ENCODE data around the gene ZNF790.
"Not testable (repeated sequence)": the region's sequence is repeated elsewhere in the genome, so short reads cannot be mapped to it uniquely, and the experiment has no call there.

Gene ZNF790

DNA sequence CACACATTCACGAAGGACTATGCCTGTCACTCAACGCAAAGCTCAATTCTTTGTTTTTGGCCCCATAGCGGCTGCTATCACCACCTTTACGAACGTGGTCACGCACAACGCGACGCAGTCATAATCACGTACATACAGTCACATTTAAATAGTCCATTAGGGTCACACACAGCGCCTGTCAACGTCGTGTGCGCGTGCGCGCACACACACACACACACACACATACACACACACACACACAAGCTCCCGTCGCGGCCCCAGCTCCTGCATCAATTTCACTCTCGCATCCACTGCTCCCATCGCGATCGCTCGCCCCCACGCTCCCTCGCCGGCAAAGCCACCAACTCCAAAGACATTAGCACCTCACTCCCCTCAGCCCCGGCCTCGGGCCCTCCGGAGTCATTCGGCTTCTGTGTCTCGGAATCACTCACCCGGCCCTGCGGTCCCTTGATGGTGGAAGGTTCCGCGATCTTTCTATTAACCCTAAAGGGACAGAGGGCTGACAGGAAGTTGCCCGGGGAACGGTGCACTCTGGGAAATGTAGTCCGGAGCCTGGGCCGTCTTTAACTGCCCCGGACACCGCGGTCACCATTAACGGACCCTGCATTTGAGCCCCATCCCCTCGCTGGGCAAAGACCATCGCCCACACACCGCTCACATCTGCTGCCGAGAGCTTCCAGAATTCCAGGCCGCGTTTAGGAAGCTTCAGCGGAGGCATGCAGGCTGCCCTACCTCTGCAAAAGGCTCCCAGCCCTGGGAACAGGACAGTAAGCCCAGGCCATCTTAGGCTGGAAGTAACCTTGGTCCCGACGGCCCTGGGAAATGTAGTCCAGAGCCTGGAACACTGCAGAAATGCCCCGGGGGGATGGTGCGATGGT lies at the start of gene ZNF790:
Gene ZNF790 (minus strand): TSS at position 482 of the 878 bp plus-strand sequence. CDS start 12,768 bp downstream, outside the sequence.
- peak; percentile 89 for DNase-seq

DNA sequence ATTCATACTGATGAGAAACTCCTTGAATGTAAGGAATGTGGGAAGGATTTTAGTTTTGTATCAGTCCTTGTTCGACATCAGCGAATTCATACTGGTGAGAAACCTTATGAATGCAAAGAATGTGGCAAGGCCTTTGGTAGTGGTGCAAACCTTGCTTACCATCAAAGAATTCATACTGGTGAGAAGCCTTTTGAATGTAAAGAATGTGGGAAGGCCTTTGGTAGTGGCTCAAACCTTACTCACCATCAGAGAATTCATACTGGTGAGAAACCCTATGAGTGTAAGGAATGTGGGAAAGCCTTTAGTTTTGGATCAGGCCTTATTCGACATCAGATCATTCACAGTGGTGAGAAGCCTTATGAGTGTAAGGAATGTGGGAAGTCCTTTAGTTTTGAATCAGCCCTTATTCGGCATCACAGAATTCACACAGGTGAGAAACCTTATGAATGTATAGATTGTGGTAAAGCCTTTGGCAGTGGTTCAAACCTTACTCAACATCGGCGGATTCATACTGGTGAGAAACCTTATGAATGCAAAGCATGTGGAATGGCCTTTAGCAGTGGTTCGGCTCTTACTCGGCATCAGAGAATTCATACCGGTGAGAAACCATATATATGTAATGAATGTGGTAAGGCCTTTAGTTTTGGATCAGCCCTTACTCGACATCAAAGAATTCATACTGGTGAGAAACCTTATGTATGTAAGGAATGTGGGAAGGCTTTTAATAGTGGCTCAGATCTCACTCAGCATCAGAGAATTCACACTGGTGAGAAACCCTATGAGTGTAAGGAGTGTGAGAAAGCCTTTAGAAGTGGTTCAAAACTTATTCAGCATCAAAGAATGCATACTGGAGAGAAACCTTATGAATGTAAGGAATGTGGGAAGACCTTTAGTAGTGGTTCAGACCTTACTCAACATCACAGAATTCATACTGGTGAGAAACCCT lies 39.1 kb upstream of the ZNF790 start:
- DNase-seq: no peak

DNA sequence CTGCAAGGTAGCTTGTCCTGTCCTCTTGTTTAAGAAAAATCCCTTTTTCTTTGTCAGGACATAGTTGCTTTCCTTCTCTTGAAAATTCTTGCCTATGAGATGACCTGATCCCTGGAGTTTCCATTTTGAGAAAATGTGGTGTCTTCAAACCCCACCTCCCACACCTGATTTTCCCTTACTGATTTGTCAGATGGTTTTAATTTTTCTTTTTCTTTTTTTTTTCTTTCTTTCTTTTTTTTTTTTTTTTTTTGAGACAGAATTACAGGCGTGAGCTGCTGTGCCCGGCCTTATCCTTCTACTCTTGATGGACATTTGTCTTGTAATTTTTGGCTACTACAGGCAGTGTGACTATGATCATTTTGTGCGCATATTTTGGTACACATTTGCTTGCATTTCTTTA lies 13.7 kb upstream of the ZNF790 start:
- no peak for DNase-seq

DNA sequence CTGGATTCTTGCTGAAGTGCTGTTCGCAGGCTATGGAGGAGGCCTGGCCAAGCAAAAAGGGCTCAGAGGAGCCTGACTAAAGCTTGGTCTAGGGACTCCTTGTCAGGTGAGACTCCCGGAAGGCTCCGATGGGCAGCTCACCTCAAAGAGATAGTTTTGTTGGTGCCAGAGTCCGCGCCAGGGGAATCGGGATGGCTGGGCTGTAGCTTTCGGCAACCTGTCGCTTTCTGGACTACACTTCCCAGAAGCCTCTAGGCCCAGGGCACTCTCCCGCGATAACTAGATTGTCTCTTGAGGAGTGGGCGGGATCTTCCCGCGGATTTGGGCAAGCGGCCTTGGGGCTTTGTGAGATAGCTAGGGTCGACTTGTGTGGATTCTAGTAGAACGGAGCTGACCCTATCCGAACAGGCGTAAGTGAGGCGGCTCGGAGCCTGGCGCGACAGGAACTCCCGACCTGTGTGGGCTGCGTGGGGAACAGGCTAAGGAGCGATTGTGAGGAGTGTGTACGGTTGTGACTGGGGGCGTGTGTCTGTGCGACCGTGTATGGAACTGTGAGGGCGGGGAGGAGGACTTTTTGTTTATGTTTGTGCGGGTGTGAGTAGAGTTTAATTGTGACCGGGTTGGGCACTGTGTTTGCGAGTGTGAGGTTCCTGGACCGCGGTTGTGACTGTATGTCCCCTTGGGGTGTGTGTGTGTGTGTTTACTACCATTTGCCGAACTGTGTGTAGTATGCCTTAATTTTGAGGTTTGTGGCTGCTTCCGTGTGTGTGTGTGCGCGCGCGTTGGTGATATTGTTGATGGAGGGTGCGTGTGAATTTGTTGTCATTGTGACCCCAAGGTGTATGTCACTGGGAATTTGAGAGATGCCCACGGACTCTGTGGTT lies 12.6 kb upstream of the ZNF790 start, which contains the start of gene ZNF345:
Gene ZNF345 (plus strand): TSS at position 318 of the 884 bp plus-strand sequence. CDS start 25,955 bp downstream, outside the sequence.
- peak; percentile 84 for DNase-seq

DNA sequence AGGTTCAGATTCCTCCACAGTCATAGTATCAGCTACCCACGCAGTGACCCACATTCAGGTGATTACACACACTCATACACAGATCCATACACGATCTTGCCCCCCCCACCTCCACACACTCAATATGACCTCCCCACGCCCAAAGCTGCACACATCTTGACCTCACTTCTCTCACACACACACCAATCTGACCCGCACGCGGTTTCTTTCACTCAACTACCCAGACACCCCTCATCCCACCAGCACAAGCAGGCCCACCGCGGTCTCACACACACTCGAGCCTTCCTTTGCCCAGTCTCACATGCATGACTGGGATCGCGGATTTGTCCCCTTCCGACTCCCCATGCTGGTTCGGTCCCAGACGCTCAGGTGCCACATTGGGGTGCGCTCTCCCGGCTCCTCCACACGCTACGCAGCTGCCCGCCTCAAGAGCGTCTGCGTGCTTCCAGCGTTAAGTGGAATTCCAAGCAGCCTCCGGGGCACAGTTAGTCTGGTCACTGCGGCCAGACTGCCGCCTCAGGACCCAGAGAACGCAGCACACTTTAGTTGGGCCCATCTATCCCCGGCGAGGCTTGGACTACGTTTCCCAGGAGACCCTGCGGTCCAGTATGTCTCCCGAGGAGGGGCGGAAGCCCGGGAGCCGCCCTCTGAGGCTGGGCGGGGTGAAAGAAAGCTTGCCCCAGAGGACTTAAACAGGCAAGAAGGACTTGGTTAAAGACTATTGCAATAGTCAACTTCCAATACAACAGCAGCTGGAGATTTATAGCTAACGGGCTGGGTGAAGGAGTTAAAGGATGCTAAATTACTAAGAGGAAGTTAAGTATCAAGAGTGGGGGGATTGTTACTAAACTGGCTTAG lies 11.7 kb upstream of the ZNF790 start:
- peak; percentile 87 for DNase-seq

DNA sequence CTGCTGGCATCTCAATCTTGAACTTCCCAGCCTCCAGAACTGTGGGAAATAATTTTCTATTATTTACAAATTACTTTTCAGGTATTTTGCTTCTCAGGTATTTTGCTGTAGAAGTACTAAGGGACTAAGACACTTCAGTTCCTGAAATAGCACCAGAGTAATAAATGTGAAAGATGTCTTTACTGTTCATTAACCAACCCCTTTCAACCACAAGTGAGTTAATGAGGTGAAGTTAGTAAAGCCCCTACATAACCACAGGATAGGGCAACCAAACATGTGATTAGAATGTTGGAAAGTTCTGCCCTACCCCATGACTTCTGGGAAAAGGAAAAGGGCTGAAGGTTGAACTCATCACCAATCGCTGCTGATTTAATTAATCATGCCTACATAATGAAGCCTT lies 9.8 kb upstream of the ZNF790 start:
- DNase-seq: no peak

DNA sequence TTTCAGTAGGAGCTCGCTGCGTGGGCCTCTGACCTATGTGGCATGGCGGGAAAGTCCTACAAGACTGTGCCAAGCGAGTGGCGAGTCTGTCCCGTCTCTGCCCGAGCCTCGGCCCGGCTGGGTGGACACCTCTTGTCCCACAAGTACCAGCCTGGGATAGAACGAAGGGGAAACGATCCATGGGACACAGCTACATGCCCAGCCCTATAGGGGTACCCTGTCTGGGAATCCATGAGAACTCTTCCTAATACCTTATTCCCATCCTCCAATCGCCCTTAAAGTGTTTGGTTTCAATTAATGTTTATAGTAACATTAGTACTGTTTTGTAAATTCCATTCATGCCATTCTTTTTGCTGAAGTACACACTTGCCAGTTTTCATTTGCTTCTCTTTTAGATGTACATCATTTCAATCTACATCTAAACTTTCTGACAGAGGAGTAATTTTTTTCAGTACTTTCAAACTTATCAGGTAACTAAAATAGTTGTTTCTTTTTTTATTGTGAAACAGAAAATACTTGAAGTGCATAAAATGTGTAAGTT lies 667 bp upstream of the ZNF790 start:
- DNase-seq: no peak

DNA sequence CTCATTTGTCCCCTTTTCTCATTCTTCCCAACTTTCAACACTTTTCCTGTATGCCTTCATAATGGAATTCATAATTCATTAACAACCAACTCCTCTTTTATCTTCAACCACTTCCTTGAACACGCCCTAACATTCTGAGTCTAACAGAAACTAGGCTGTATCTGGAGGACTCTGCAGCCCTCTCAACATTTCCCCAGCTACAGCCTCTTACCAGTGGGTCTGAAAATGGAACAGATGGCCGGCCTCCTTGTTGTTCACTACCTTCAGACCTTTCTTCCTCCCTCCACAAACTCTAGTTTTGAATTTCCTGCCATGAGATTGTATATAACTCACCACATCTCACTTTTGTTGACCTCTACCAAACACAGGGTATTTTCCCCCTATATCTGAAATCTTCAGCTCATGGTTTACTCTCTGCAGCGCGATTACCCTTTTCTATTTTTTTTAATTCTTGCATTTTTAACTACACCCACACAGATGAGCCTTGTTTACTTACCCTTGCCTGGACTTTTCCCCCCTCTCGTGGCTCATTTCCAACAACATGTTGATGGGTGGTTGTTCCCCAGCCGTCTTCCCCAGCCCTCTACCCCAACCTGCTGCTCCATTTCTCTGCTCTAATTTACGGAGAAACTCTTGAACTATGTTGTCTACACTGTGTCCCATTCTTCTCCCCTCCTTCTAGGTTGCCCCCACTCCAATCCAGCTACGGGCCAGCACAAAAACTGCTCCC lies 846 bp downstream of the ZNF790 start:
- DNase-seq: no peak

DNA sequence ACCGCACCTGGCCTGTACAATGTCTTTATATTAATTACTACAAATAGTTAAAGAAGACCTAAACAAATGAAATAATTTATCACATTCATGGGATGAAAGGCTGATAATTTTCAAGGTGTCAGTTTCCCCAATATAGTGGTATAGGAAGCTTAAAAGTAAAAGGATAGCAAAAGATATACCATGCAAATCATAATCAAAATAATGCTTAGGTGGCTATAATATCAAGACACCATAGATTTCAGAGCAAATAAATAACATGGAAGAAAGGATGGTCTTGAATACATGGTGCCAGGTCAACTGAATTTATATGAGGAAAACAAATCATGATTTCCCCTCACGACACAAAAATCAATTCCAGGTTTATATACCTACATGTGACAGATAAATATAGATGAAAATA lies 4.8 kb downstream of the ZNF790 start:
- no peak for DNase-seq

DNA sequence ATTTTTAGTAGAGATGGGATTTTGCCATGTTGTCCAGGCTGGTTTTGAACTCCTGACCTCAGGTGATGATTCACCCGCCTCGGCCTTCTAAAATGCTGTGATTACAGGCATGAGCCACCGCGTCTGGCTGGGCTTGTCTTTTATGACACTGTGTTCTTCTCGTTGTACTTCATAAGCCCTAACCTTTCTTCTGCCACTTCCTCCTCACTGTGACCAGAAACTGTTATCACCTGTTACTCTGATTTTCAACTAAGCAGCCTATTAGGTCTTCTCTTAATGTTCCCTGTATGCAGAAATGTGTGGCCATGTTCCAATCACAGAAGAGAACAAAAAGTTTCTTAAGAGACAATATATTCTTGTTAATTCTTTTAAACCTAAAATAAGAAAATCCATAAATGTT lies 16.4 kb downstream of the ZNF790 start:
- no peak for DNase-seq

DNA sequence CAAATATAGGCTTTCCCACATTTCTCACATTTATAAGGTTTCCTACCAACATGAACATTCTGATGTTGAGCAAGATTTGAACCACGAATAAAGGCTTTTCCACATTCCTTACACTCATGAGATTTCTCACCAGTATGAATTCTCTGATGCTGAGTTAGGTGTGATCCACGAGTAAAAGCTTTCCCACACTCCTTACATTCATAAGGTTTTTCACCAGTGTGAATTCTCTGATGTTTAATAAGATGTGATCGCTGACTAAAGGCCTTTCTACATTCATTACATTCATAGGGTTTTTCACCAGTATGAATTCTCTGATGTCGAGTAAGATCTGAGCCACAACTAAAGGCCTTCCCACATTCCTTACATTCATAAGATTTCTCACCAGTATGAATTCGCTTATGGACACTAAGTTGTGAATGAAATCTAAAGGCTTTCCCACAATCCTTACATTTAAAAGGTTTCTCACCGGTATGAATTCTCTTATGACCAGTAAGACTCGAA lies 19.0 kb downstream of the ZNF790 start:
- DNase-seq: no peak

DNA sequence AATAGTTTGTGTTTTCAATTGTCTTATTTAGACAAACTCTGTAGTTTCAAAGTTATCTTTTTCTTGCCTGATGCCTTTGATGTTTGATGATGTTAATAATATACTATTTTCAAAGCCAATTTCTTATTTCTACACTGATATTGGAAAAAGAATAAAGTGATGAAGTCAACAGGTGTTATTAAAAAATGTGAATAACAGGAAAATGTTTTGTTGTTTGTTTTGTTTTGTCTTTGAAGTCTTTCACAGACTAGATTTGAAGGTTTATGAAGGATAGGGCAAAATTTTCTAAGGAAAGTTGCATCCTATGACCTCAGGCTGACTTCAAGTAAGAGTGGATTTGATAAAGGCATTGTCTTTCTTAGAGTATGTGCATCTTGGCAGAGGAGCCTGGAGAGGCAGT lies 31.2 kb downstream of the ZNF790 start:
- DNase-seq: no peak

DNA sequence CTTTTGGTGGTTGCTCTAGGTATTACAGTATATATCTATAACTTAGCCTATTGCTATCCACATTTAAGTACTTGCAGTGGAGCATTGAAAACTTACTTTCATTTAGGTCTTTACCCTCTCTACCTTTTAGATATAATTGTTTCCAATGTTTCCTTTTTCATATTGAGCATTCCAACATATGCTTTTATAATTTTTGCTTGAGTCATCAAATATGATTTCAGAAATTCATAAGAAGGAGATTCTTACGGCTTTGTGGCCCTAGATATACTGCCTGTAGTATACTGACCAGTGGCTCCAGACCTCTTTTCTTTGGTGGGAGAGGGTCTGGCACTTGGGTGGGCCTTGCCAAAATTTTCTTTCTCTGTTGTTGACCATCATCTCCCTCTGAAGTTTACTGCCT lies 32.8 kb downstream of the ZNF790 start:
- no peak for DNase-seq

DNA sequence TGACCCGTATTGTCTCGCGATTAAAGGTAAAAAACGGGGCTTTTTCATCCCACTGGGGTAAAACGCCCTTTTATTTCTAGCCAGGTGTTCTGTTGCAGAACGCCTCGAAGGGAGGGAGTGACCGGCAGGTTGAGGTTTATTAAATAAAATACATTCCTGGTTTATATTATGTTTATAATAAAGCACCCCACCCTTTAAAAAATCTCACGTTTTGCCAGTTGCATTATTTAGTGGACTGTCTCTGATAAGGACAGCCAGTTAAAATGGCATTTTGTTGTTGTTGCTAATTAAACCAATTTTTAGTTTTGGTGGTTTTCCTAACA lies 40.4 kb downstream of the ZNF790 start:
- DNase-seq: no peak

DNA sequence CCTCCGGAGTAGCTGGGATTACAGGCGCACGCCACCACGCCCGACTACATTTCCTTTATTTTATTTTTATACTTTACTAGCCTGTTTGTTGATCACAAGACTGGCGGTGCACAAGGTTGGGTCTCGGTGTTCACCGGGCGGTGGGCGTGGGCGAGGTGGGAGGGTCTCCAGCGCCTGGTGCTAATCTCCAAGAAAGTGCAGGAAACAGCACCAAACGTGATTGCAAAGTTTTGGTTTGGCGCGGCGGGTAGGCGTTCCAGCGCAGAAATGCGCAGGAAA lies 41.5 kb downstream of the ZNF790 start:
- DNase-seq: no peak

DNA sequence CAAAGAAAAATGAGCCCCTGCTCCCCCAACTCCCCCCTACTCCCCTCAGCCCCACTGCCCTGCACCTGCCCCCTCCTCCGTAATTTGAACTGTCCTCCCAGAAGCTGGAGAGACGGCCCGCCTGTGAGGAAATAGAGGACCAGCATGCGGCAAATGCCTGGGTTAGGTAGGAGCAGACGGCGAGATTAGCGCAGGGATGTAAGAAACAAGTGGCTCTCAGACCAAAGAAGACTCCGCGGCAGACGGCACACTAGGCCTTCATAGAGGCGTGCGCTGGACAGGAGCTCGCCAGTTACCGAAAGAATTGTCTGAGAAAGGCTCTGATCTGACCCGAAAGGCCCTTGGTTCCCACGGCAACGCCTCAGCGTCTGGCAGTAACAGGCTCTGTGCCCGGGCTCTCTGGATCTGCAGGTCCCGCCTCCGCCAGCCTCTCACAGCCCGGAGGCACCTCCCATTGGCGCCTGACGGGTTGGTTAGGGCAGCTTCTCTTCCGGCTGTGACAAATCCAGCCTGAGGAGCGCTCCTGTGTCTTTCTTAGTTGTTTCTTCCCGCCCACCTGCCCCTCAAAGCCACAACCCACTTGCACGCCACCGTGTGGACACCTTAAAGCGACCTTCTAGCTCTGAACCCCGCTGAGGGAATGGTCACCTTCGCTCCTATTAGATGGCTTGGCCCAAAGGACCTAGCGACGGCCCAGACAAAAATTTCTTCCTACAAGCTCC lies 46.6 kb downstream of the ZNF790 start:
- not testable (repeated sequence) for DNase-seq

DNA sequence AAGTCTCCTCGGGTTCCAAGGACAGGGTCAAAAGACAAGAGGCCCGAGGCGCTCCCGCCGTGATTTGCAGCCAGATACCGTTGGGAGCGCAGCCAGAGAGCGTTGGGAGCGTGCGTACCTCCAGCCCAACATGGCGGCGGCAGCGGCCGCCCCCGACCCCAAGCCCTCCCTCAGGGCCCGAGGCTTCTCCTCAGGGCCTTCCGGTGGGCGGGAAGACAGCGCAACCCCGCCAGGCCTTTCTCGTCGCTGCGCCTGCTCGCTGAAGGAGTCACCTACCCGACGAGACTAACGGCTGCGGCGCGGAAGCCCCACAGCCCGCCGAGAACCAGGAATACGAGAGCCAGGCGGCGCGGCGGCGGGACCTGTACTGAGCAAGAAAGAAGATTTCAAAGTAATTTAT lies 62.4 kb downstream of the ZNF790 start:
- no peak for DNase-seq

DNA sequence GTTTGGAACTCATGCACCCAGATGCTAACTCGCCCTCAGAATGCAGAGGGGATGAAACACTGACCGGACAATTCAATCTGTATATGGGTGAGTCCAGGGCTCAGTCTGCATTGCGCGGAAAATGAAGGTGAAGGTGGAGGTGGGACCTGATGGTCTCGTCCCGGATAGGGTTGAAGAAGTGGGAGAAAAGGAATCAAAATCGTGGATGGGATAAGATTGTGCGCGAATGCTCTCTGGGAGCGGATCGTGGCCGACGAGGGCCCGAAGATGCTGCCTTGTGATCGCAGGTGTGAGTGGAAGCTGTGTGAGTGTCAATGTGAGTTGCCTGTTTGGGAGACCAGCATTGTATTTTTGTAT lies 65.0 kb downstream of the ZNF790 start:
- DNase-seq: no peak

DNA sequence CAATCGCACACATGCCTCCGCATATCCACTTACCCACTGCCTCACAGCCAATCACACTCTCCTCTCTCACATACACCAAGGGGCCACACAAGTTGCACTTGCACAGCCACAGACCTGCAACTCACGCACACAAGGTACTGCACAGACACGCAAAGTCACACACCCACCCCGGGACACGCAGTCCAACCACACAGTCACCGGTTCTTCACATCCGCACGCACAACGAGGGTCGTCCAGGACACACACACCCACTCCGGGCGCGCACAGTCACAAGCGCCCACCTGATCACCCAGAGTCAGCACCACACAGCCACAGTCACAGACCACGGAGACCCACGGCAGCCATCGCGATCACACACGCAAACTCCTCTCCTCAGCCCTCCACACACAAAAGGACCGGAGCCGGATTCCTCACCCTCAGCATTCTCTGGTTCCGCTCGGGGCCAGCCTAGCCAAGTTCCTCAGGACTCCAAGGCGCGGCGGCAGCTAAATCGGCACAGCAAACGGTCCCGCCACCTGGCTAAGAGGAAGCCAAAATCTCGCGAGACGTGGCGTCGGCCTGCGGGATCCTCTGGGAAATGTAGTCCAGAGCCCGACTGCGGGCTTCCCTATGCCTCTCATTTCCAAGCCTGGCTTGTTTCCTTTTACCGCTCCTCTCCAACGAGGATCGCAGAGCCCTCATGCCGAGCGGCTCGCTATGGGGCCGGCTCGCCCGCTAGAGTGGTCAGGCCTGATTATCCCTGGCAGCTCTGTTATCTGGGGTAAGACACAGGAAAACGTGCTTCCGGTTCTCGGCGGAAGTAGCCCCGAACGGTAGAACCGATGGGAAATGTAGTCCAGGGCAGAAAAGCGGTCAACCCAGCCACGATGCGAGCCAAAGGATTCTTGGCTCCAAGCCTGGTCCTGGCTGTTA lies 65.6 kb downstream of the ZNF790 start, which contains the start of gene ZNF850:
Gene ZNF850 (minus strand): TSS at position 497 of the 912 bp plus-strand sequence. CDS start 10,201 bp downstream, outside the sequence.
- DNase-seq: peak; percentile 96
